HepG2 (cell line): ENCODE results near the gene ZKSCAN1. TPM values are rescaled to one million over a fixed set of nuclear protein-coding genes. Genes with fewer than 3 reads are reported as not detected.

ENCODE experiments used
- KMT2A ChIP-seq: sonication (generic); formaldehyde crosslinking; IDR thresholded peaks from 2 replicates; pipeline ENCODE4 v1.4.0; 2020; ENCODE audit warnings: missing genetic modification reagents
- RXRA ChIP-seq: sonication (generic); formaldehyde crosslinking; IDR thresholded peaks from 2 replicates; pipeline ENCODE4 v1.5.1; 2020; ENCODE audit warnings: missing genetic modification reagents
- U2AF2 ChIP-seq: fragments of 200-400 bp; formaldehyde crosslinking; IDR thresholded peaks from 2 replicates; pipeline ENCODE4 v1.6.1; 2017; ENCODE audit warnings: low read depth, mild to moderate bottlenecking, low read length
- ZNF101 ChIP-seq: sonication (generic); formaldehyde crosslinking; IDR thresholded peaks from 2 replicates; pipeline ENCODE4 v1.4.0; 2020; ENCODE audit warnings: mild to moderate bottlenecking, low read depth, missing genetic modification reagents, borderline replicate concordance
- ZSCAN21 ChIP-seq: sonication (generic); formaldehyde crosslinking; IDR thresholded peaks from 2 replicates; pipeline ENCODE4 v1.8.0; 2022; ENCODE audit warnings: mild to moderate bottlenecking, missing genetic modification reagents, moderate library complexity, borderline replicate concordance
- polyA plus RNA-seq, 8 experiments: library from polyadenylated mRNA; depleted of rRNA in 3 of 8; stranded (reverse) in 7 of 8; unstranded in 1 of 8; fragments of >200 nt; fragmentation: Illumina TruSeq in 4 of 8; extraction: Trizol in 4 of 8; gene quantifications; 2 replicates each; pipeline versions ENCODE4 v1.2.1 to v1.2.3, GENCODE V29; 2011 to 2016; ENCODE audit warnings: low read depth in 4 of 8, missing spikeins in 1 of 8, mixed read lengths in 1 of 8; ENCODE audit not compliant: insufficient read depth in 1 of 8
- total RNA-seq, 5 experiments: library from RNA; depleted of rRNA; stranded (reverse); fragments of >200 nt; fragmentation: Illumina TruSeq; extraction: Trizol; gene quantifications; 2 replicates each; pipeline ENCODE4 v1.2.3, GENCODE V29; 2016; ENCODE audit warnings: low read depth in 1 of 5
- TF ChIP-seq, protein P1 (sequence below): sonication (generic); formaldehyde crosslinking; IDR thresholded peaks from 2 replicates; pipeline ENCODE4 v1.4.0; 2020; ENCODE audit warnings: missing genetic modification reagents, borderline replicate concordance
- TF ChIP-seq, protein P2 (sequence below): sonication (generic); formaldehyde crosslinking; IDR thresholded peaks from 2 replicates; pipeline ENCODE4 v1.5.0; 2020; ENCODE audit warnings: missing genetic modification reagents, mild to moderate bottlenecking, borderline replicate concordance
- TF ChIP-seq, protein P3 (sequence below): sonication (generic); formaldehyde crosslinking; IDR thresholded peaks from 2 replicates; pipeline ENCODE4 v1.8.0; 2022; ENCODE audit warnings: missing genetic modification reagents, low read depth, mild to moderate bottlenecking, borderline replicate concordance
- TF ChIP-seq, protein P4 (sequence below): sonication (generic); formaldehyde crosslinking; IDR thresholded peaks from 2 replicates; pipeline ENCODE4 v1.4.0; 2020; ENCODE audit warnings: mild to moderate bottlenecking, missing genetic modification reagents
- TF ChIP-seq, protein P5 (sequence below): sonication (generic); formaldehyde crosslinking; conservative IDR thresholded peaks from 2 replicates; pipeline ENCODE4 v1.4.0; 2020; ENCODE audit warnings: missing genetic modification reagents

Gene ZKSCAN1
- total and polyA plus RNA-seq, 2 of the 13 experiments (the other 11 are each of a cell fraction or from before 2014, with no cell fraction given), result 46.4 to 60.6 TPM

DNA sequence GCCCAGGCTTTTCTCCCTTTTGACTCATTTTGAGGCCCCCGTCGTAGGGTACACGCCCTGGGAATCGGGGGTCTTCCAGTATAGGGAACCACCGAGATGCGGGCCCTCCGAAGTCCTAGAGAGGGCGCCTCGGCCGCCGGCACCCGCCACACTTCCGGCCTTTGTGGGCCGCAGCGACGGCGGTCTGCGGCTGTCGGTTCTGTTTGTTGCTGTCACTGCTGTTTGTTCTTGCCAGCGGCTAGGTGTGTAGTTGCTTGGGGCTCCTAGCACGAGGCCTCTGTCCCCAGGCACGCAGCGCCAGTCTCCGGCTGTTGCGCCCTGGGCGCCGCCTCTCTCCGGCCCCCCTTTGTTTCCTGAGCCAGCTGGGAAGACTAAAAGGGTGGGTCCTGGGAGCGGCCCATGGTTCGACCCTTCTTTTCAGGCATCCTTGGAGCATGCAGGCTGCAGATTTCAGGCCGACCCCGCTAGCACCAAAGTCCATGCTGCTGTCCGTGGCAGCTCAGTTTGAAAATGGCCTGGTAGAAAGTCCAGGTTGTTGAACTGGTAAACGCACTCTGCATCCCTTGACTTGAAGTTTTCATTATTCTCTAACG, 17.8 kb upstream of the ZKSCAN1 start (continued):
- TF ChIP-seq, protein P1, sequence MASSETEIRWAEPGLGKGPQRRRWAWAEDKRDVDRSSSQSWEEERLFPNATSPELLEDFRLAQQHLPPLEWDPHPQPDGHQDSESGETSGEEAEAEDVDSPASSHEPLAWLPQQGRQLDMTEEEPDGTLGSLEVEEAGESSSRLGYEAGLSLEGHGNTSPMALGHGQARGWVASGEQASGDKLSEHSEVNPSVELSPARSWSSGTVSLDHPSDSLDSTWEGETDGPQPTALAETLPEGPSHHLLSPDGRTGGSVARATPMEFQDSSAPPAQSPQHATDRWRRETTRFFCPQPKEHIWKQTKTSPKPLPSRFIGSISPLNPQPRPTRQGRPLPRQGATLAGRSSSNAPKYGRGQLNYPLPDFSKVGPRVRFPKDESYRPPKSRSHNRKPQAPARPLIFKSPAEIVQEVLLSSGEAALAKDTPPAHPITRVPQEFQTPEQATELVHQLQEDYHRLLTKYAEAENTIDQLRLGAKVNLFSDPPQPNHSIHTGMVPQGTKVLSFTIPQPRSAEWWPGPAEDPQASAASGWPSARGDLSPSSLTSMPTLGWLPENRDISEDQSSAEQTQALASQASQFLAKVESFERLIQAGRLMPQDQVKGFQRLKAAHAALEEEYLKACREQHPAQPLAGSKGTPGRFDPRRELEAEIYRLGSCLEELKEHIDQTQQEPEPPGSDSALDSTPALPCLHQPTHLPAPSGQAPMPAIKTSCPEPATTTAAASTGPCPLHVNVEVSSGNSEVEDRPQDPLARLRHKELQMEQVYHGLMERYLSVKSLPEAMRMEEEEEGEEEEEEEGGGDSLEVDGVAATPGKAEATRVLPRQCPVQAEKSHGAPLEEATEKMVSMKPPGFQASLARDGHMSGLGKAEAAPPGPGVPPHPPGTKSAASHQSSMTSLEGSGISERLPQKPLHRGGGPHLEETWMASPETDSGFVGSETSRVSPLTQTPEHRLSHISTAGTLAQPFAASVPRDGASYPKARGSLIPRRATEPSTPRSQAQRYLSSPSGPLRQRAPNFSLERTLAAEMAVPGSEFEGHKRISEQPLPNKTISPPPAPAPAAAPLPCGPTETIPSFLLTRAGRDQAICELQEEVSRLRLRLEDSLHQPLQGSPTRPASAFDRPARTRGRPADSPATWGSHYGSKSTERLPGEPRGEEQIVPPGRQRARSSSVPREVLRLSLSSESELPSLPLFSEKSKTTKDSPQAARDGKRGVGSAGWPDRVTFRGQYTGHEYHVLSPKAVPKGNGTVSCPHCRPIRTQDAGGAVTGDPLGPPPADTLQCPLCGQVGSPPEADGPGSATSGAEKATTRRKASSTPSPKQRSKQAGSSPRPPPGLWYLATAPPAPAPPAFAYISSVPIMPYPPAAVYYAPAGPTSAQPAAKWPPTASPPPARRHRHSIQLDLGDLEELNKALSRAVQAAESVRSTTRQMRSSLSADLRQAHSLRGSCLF (CRISPR knock-in tag), result no peak
- TF ChIP-seq, protein P2, sequence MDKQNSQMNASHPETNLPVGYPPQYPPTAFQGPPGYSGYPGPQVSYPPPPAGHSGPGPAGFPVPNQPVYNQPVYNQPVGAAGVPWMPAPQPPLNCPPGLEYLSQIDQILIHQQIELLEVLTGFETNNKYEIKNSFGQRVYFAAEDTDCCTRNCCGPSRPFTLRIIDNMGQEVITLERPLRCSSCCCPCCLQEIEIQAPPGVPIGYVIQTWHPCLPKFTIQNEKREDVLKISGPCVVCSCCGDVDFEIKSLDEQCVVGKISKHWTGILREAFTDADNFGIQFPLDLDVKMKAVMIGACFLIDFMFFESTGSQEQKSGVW (CRISPR knock-in tag), result no peak
- TF ChIP-seq, protein P3, sequence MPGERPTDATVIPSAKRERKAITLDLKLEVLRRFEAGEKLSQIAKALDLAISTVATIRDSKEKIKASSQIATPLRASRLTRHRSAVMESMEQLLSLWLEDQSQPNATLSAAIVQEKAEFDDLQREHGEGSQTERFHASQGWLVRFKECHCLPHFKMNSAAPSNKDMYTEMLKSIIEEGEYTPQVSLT, result no peak
- TF ChIP-seq KMT2A (CRISPR knock-in tag) (peak; percentile 79), RXRA (CRISPR knock-in tag) (peak; percentile 85), ZSCAN21 (CRISPR knock-in tag) (peak; percentile 59), U2AF2 (no peak), ZNF101 (CRISPR knock-in tag) (no peak)
- TF ChIP-seq, protein P4, sequence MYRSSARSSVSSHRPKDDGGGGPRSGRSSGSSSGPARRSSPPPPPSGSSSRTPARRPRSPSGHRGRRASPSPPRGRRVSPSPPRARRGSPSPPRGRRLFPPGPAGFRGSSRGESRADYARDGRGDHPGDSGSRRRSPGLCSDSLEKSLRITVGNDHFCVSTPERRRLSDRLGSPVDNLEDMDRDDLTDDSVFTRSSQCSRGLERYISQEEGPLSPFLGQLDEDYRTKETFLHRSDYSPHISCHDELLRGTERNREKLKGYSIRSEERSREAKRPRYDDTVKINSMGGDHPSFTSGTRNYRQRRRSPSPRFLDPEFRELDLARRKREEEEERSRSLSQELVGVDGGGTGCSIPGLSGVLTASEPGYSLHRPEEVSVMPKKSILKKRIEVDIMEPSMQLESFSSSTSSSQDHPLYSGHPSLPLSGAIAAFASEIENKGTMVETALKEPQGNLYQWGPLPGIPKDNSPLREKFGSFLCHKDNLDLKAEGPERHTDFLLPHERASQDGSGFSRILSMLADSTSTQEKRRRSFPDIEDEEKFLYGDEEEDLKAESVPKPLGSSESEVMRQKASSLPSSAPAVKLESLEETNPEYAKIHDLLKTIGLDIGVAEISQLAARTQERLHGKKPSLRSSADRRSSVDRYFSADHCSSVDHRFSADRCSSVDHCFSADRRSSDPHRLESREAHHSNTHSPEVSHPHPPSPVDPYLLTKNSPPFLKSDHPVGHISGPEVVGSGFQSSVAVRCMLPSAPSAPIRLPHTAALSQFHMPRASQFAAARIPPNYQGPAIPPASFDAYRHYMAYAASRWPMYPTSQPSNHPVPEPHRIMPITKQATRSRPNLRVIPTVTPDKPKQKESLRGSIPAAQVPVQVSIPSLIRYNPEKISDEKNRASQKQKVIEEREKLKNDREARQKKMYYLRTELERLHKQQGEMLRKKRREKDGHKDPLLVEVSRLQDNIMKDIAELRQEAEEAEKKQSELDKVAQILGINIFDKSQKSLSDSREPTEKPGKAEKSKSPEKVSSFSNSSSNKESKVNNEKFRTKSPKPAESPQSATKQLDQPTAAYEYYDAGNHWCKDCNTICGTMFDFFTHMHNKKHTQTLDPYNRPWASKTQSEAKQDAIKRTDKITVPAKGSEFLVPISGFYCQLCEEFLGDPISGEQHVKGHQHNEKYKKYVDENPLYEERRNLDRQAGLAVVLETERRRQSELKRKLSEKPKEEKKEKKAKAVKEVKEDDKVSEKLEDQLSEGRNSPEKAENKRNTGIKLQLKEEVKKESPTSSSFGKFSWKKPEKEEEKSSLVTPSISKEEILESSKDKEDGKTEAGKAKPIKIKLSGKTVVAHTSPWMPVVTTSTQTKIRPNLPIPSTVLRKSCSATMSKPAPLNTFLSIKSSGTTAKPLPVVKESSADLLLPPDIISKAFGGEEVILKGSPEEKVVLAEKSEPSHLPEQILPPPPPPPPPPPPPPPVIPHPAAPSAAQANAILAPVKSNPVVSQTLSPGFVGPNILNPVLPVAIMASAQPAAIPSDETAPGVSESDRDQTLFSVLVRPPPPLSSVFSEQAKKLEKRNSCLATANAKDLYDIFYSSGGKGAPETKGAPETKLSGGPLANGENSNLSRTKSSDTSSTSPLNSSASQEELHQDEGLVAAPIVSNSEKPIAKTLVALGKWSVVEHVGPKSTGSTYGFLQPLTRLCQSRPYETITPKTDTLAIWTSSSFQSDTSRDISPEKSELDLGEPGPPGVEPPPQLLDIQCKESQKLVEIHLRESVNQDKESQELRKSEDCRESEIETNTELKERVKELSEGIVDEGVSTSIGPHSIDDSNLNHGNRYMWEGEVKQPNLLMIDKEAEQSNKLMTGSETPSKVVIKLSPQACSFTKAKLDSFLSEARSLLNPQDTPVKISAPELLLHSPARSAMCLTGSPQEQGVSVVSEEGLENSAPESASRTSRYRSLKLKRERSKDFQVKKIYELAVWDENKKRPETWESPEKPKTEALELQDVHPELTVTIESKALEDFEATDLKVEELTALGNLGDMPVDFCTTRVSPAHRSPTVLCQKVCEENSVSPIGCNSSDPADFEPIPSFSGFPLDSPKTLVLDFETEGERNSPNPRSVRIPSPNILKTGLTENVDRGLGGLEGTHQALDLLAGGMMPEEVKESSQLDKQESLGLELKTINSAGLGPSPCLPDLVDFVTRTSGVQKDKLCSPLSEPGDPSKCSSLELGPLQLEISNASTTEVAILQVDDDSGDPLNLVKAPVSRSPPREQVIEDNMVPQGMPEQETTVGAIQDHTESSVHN (CRISPR knock-in tag), result no peak; the same call in 1 of the 2 replicates
- TF ChIP-seq, protein P5, sequence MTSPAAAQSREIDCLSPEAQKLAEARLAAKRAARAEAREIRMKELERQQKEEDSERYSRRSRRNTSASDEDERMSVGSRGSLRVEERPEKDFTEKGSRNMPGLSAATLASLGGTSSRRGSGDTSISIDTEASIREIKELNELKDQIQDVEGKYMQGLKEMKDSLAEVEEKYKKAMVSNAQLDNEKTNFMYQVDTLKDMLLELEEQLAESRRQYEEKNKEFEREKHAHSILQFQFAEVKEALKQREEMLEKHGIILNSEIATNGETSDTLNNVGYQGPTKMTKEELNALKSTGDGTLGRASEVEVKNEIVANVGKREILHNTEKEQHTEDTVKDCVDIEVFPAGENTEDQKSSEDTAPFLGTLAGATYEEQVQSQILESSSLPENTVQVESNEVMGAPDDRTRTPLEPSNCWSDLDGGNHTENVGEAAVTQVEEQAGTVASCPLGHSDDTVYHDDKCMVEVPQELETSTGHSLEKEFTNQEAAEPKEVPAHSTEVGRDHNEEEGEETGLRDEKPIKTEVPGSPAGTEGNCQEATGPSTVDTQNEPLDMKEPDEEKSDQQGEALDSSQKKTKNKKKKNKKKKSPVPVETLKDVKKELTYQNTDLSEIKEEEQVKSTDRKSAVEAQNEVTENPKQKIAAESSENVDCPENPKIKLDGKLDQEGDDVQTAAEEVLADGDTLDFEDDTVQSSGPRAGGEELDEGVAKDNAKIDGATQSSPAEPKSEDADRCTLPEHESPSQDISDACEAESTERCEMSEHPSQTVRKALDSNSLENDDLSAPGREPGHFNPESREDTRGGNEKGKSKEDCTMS (CRISPR knock-in tag), result no peak
